IPS-18c (cell line): ENCODE results near the gene ZNF615.
A peak's percentile ranks its signal among the peaks of the same experiment; 100 is the strongest.
"Not testable (repeated sequence)": the region's sequence is repeated elsewhere in the genome, so short reads cannot be mapped to it uniquely, and the experiment has no call there.

ENCODE experiments used
- H3K4me3 ChIP-seq: 2 replicates; pipeline ENCODE4 v1.7.0; 2013; ENCODE audit warnings: low read depth, mild to moderate bottlenecking, low read length, moderate library complexity; ENCODE audit not compliant: insufficient read depth
- H3K9me3 ChIP-seq: one replicate; pipeline ENCODE4 v1.6.1; 2013; ENCODE audit warnings: mild to moderate bottlenecking, low read length, moderate library complexity; ENCODE audit not compliant: control insufficient read depth, insufficient read depth

The ZNF615 gene

DNA sequence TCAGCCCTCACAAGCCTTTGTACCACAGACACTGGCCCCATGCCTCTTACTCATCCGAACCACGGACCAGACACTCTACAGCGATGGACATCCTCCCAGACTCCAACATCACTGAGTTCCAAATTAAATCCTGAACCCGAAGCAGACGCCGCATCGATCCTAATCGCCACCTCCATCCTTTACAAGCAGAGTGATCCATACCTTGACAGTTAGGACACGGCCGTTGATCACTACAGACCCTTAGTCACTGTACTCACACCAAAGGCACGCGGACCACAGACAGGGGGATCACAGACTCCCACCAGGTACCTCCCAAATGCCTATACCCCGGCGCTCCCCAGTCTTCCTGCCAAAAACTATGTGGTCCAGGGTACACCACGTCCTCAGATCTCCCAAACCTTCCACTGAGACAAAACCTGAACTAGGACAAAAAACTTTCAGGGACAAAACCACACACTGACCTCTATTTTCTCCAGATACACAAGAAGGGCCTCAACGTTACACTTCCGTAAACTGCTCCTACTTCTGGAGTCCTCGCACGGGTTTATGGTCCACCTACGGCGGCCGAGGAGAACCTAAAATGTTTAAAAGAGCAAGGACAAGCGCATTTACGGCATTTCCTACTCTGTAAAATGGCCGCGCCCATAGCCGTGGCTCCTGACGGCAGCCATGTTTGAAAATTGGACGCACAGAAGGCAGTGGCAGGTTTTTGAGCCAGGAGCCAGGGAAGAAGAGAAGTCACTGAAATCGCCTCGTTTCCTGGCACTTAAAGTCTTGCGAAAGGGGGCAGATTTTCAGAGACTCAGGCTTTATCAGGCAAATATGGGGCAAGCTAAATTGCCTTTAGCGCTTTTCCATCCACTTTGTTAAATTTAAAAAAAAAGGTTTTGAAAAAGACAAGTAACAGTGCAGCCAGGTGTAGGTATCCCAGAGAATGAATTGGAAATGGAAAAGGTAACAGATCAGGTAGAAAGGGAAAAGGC, 21.4 kb downstream of the ZNF615 start, which contains the start of gene ZNF350:
TSS of gene ZNF350 (minus strand) at position 532 of the 983 bp plus-strand sequence. CDS start 12,480 bp downstream, outside the sequence.
- Histone ChIP-seq H3K4me3 (peak within 1 kb of the TSS; percentile 72), H3K9me3 (no peaks in the 10 kb centered on the region)

DNA sequence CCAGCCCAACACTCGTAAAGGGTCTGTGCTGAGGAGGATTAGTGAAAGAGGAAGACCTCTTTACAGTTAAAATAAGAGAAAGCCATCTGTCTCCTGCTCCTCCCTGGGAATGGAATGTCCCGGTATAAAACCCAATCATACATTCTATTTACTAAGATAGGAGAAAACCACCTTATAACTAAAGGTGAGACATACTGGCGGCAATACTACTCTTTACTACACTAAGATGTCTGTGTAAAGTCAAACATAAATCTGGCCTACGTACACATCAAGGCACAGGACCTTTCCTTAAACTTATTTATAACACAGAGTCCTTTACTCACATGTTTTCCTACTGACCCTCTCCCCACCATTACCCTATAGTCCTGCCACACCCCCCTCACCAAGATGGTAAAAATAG, 24.6 kb downstream of the ZNF615 start:
- H3K9me3 ChIP-seq, result peaks cover 4% of the 10 kb centered on the region
- H3K4me3 ChIP-seq, result no peak overlapping the region

DNA sequence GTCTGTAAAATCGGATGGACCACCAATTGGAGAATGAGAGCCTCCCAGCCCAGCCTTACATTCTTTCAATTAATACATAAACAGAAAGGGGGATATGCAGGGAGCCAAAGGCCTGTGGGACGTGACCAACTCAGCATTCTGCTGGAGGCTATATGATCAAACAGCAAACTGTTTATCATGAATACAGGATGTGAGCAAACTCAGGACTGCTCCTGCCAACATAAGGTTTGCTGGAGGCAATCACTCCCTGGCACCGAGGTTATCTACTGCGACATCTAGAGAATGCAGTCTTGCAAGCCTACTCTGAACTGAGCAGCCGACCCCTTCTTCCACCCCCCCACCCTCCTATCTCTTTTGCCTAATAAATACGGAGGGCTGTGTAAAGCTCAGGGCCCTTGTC, 27.1 kb downstream of the ZNF615 start:
- H3K9me3 ChIP-seq, H3K4me3 ChIP-seq: not testable (repeated sequence)

DNA sequence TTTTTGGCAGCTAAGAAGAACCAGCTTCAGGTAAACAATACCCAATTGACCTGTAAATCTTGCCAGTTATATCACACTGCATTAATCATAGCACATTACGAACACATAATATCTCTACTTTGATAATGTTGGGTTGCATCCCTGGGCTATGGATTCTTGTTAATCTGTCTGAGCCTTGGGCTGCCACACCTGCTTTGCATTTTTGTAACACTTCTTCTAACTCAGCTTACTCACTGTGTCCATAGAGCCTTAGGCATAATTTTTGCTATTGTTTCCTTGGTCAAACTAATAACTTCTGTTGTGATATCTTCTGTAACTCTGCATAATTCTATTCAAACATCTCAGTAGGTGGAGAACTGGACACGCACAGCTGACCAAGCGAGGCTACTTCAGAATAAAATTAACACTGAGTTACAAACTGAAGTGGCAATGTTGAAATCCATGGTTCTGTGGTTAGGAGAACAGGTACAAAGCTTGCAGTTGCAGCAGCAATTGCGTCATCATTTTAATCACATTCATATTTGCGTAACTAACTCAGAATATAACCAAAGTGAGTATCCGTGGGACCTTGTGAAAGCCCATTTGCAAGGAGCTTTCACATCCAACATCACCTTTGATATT, 27.8 kb downstream of the ZNF615 start:
- H3K9me3 ChIP-seq, result peaks cover 4% of the 10 kb centered on the region

DNA sequence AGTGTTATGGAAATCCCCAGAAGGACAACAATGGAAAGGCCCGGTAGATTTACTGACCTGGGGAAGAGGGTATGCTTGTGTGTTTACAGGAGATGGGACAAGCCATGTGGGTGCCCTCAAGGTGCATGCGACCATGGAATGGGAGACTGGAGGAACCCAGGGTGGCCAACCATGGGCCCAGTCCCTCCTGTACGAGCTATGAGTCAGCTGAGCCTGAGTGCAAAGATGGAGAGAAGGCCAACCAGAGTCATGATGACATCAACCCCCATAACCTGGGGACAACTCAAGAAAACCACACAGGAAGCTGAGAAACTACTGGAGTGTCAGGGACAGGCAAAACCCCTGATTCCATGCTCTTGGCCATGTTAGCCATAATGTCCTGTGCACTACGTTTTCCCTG, 29.1 kb downstream of the ZNF615 start:
- peaks cover 4% of the 10 kb centered on the region for H3K9me3 ChIP-seq
- H3K4me3 ChIP-seq, result no peak overlapping the region; the same call in 1 of the 2 replicates

More for the DNA sequence above, 27.8 kb downstream of the ZNF615 start:
- H3K4me3 ChIP-seq, result no peak overlapping the region

DNA sequence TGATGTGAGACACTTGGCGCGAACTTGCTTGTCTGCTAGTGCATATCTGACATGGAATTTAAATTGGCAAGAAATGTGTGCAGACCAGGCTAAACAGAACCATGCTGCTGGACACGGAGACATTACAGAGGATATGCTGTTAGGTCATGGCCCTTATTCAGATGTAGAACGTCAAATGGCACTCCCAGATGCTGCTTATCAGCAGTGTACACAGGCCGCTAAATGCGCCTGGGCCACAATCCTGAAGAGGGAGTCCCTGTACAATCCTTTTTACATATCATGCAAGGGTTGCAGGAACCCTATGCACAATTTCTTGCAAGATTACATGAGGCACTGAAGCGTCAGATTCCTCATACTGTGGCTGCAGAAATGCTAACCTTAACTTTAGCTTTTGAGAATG, 30.7 kb downstream of the ZNF615 start:
- Histone ChIP-seq H3K9me3 (peaks cover 8% of the 10 kb centered on the region), H3K4me3 (no peak overlapping the region)

DNA sequence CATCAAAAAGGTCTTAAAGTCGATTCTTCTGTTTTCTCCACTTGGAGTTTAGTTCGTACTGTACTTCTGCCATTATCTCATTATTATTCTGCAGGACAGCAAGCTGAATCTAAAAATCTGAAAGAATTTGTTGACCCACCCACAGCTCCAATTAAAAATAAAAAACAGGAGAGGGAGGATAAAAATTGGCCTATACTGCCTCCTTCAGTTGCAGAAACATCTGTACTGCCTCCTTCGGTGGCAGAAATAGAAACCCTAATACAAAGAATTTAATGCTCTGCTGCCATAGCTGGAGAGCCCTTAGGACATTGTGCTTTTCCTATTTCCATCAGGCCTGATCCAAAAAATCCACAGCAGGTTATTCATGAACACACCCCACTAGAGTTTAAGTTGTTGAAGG, 31.2 kb downstream of the ZNF615 start:
- peaks cover 8% of the 10 kb centered on the region for H3K9me3 ChIP-seq
- no peak overlapping the region for H3K4me3 ChIP-seq

DNA sequence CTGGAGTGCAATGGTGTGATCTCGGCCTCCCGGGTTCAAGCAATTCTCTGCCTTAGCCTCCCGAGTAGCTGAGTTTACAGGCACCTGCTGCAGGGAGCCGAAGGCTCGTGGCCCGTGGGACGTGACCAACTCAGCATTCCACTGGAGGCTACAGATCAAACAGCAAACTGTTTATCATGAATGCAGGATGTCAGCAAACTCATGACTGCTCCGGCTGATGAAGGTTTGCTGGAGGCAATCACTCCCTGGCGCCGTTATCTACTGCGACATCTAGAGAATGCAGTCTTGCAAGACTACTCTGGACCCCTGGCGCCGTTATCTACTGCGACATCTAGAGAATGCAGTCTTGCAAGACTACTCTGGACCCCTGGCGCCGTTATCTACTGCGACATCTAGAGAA, 32.2 kb downstream of the ZNF615 start:
- not testable (repeated sequence) for H3K4me3 ChIP-seq
- peaks cover 18% of the 10 kb centered on the region for H3K9me3 ChIP-seq

DNA sequence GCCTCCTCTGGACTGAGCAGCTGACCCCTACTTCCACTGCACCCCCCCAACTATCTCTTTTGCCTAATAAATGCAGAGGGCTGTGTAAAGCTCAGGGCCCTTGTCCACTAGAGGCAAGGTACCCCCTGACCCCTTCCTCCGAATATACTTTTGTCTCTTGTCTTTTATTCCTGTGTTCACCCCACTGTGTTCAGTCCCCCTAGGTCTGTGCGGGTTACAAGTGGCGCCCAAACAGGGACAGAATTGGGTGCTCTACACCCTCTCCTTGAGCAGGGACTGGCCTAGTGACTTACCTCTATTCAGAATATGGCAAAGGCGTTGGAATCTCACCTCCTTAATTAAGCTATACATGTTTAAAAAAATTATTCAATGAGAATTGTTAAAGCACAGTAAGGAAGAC, 36.4 kb downstream of the ZNF615 start:
- no peak overlapping the region for H3K4me3 ChIP-seq

DNA sequence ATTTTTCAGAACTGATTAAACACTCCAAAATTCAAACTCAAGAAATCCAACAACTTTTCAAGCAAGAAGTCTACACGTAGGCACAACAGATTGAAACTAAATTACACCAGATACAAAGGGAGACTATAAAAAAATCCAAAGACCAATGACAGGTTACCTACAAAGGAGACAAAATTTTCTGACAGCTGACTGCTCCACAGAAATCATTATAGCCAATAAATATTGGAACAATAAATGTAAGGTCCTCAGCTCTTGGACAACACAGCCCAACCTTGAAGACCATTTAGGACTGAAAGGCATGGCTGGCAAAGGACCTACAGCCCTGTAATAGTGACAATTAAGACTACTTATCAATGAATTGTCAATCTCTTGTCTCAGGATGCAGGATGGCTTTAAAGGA, 37.3 kb downstream of the ZNF615 start:
- H3K9me3 ChIP-seq, result peaks cover 19% of the 10 kb centered on the region

More for the DNA sequence above, 36.4 kb downstream of the ZNF615 start:
- H3K9me3 ChIP-seq, result peaks cover 19% of the 10 kb centered on the region

DNA sequence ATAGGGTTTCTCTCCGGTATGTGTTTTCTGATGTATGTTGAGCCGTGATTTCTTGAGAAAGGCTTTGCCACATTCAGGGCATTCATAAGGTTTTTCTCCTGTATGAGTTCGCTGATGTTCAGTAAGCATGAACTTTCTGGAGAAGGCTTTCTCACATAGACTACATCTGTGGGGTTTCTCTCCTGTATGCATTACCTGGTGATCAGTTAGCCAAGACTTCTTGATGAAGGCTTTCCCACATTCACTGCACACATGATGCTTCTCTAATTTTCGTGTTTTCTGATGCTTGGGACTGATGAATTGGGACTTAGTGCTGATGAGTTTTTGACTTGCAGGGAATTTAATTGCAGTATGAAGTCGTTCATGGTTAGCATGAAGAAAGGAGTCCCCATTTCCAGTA, 42.4 kb downstream of the ZNF615 start:
- H3K4me3 ChIP-seq, result no peak overlapping the region
- peaks cover 8% of the 10 kb centered on the region for H3K9me3 ChIP-seq

More for the DNA sequence above, 37.3 kb downstream of the ZNF615 start:
- H3K4me3 ChIP-seq, result no peak overlapping the region

DNA sequence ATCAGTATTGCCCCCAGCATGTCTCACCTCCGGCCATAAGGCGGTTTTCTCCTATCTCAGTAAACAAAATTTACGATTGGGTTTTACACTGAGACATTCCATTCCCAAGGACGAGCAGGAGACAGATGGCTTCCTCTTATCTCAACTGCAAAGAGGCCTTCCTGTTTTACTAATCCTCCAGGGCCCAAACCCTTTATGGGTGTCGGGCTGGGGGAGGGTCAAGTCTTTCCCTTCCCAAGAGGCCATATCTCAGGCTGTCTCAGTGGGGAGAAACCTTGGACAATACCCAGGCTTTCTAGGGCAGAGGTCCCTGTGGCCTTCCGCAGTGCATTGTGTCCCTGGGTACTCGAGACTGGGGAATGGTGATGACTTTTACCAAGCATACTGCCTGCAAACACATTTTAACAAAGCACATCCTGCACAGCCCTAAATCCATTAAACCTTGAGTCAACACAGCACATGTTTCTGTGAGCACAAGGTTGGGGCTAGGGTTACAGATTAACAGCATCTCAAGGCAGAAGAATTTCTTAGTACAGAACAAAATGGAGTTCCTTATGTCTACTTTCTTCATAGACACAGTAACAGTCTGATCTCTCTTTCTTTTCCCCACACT, 47.3 kb downstream of the ZNF615 start:
- not testable (repeated sequence) for H3K9me3 ChIP-seq, H3K4me3 ChIP-seq

DNA sequence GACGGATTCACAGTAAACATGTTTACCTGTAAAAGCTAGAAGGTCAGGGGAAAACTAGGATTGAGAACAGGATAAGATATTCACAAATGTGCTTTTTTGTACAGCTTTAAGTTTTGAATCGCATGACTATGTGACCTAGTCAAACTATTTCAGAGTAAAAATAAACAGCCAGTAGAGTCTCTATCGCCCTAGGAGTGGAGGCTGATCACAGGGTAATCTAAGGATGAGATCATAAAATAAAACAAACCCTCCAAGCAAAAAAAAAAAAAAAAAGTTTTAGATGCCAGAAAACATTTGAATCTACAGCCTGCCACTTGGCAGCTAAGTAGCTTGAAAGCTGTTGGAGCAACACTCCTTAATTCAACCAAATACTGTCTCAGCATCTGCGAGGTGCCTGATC, 48.2 kb downstream of the ZNF615 start:
- Histone ChIP-seq H3K9me3 (peaks cover 3% of the 10 kb centered on the region), H3K4me3 (no peak overlapping the region)

DNA sequence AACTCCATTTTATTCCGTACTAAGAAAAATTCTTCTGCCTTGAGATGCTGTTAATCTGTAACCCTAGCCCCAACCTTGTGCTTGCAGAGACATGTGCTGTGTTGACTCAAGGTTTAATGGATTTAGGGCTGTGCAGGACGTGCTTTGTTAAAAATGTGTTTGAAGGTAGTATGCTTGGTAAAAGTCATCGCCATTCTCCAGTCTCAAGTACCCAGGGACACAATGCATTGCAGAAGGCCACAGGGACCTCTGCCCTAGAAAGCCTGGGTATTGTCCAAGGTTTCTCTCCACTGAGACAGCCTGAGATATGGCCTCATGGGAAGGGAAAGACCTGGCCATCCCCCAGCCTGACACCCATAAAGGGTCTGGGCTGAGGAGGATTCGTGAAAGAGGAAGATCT, 50.2 kb downstream of the ZNF615 start:
- not testable (repeated sequence) for H3K9me3 ChIP-seq

DNA sequence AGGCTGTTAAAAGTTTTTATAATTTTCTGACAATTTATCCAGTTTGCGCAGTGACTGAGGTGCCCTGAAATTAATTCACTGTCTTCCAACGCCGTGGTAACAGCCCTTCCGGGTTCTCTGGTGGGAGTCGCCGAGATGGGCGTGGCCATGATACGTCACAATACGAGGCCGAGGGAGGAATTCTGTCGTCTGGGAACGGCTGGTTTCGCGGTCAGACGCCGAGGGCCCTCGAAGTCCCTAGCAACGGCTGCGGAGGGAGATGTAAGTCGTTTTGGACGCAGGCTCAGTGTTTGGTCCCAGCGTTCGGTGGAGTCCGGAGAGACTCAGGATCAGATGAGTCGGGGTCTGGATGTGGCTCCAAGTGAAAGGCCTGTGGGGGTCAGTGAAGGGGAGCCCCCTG, 59.0 kb downstream of the ZNF615 start:
- Histone ChIP-seq H3K9me3 (peaks cover 32% of the 10 kb centered on the region), H3K4me3 (no peak overlapping the region)

More for the DNA sequence above, 50.2 kb downstream of the ZNF615 start:
- H3K4me3 ChIP-seq, result not testable (repeated sequence)

DNA sequence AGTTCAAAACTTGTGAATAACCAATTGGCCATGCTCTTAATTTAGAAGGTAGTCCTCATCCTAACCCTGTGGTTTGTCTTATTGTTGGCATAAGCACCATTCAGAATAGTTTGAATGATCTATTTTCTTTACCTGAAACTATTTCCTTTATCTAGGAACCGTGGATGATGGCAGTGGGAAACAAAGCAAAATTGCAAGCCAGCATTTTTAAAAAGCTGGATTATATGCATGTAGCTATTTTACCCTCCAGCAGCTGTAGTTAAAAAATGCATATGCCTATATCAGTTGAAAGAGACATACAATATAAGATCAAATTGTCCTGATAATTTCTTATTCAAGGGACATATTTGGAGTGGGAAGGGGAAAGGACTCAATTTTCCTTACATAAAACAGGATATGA, 61.4 kb downstream of the ZNF615 start:
- Histone ChIP-seq H3K4me3 (no peak overlapping the region), H3K9me3 (peaks cover 34% of the 10 kb centered on the region)

DNA sequence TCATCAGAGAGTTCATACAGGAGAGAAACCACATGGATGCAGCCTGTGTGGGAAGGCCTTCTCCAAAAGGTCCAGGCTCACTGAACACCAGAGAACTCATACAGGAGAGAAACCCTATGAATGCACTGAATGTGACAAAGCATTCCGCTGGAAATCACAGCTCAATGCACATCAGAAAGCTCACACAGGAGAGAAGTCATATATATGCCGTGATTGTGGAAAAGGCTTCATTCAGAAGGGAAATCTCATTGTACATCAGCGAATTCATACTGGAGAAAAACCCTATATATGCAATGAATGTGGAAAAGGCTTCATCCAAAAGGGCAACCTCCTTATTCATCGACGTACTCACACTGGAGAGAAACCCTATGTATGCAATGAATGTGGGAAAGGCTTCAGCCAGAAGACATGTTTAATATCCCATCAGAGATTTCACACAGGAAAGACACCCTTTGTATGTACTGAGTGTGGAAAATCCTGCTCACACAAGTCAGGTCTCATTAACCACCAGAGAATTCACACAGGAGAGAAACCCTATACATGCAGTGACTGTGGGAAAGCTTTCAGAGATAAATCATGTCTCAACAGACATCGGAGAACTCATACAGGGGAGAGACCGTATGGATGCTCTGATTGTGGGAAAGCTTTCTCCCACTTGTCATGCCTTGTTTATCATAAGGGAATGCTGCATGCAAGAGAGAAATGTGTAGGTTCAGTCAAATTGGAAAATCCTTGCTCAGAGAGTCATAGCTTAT, 63.0 kb downstream of the ZNF615 start:
- H3K4me3 ChIP-seq, result no peak overlapping the region
- H3K9me3 ChIP-seq, result peaks cover 43% of the 10 kb centered on the region
